ENCODE data around the gene HOXA7.

Gene HOXA7

DNA sequence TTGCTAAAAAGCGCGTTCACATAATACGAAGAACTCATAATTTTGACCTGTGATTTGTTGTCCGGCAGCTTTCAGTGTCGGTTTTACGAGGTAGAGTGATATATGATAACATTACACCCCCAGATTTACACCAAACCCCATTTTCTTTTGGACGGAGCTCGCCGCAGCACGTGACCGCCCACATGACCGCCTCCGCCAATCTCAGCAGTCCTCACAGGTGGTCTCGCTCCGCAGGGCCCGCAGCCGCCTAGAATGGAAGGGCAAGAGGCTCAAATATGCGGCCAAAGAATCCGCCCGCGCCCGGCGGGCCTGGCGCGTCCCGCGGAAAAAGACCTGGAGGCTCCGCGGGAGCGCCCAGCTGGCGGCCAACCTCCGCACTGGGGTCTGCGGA, at the start of gene HOXA7:
TSS of gene HOXA7 (minus strand) at position 168 of the 391 bp plus-strand sequence. CDS start at position 38, 130 bp downstream.
- Histone ChIP-seq H3K27ac (no peak within 1 kb of the TSS), H3K4me2 (no peak within 1 kb of the TSS), H3K9ac (no peak within 1 kb of the TSS), H3K9me3 (replicated peaks in 1 of 11) (peaks cover 20 to 48% (median 38%) of the 10 kb centered on the region in 11 experiments), H3K4me3 (peak within 1 kb of the TSS in 2 of 10 experiments; percentile 5 to 35; a peak in 3 of 20 replicates), H3K4me1 (peaks cover 12 to 25% (median 19%) of the 10 kb centered on the region in 10 experiments; a peak in 19 of 20 replicates), H3K27me3 (peaks cover 94 to 100% (median 100%) of the 10 kb centered on the region in 11 experiments), H4K20me1 (peaks cover 0 to 87% (median 65%) of the 10 kb centered on the region in 11 experiments; a peak in 17 of 22 replicates), H3K36me3 (no peaks in the 10 kb centered on the region)
- no peak for TF ChIP-seq Cebpa-rat (IDR thresholded peaks at IDR 0.05)

DNA sequence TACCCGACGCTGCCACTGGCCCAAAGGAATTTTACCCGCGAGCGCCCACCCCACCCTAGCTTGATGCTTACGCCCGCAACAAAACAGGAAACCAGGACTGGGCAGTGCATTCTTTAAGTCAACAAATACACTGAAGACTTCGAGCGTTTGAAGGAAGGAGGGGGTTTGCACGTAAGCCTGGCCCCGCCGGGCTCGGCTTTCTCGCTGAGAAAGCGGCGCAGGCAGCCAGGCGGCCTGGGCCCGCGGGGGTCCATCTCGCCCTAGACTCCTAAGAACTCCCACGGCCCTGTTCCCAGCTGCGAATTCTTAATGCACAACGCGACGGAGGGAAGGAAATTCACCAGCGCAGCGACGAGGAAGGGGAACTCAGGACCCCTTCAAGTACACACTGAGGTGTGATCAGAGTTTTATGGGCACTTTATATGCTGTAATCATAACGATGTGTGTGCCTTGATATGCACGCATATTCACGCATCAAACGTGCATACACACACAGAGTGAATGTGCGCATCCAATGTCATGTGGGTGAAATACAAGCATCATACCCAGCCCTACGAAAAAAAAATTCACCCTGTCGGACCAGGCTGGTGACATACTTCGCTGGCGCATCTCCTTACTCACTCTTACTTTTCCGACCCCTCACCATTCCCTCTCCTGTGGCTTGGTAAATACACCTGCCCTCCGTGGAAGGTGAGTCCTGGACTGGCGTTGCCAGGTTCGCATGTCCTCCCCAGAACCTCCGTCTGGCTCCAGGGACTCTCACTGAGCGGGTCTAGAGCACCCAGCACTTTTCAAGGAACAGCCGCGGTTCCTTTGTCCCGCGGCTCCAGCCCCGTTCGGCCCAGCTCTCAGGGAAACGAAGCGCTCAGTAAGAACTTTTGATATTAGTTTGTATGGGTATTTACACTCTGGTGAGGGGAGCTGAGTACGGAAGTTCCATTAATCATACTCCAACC, 49.1 kb upstream of the HOXA7 start:
- no peak for TF ChIP-seq Cebpa-rat (IDR thresholded peaks at IDR 0.05)
- H3K4me3 ChIP-seq = no peak overlapping the region
- no peak overlapping the region for H3K27ac ChIP-seq

DNA sequence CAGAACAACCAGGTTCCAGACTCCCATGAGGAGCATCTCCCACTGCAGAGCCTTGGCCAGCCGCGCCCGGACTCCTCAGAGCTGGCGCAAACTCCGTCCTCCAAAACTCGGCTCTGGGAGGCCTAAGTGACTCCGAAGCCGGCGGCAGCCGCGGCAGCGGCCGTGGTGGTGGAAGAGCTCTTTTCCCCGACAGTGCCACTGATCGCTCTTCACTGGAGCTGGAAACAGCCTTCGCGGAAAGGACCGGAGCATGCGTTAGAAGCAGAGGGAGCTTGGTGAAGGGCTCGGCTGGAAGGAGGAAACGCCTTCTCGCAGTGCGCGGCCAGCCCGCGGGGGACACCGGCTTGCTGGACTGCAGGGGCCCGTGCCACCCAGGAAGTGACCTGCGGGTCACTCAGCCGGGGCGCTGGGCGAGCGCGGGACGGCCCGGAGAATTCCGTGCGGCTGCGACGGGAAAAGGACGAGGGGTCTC, 48.4 kb upstream of the HOXA7 start:
- H4K20me1 ChIP-seq = peaks cover 0 to 68% (median 51%) of the 10 kb centered on the region in 11 experiments; a peak in 18 of 22 replicates
- H3K27ac ChIP-seq = no peak overlapping the region
- H3K9me3 ChIP-seq (replicated peaks in 1 of 11) = peaks cover 0 to 14% (median 9%) of the 10 kb centered on the region in 11 experiments; a peak in 11 of 22 replicates
- TF ChIP-seq Cebpa-rat (IDR thresholded peaks at IDR 0.05) = no peak
- no peaks in the 10 kb centered on the region for H3K36me3 ChIP-seq
- H3K4me2 ChIP-seq = no peak overlapping the region
- no peak overlapping the region for H3K9ac ChIP-seq
- peaks cover 14 to 34% (median 18%) of the 10 kb centered on the region in 10 experiments; a peak in 19 of 20 replicates for H3K4me1 ChIP-seq
- peaks cover 99 to 100% (median 100%) of the 10 kb centered on the region in 11 experiments for H3K27me3 ChIP-seq
- H3K4me3 ChIP-seq = no peak overlapping the region

More for the DNA sequence above, 49.1 kb upstream of the HOXA7 start:
- Histone ChIP-seq H3K4me2 (no peak overlapping the region), H4K20me1 (peaks cover 0 to 61% (median 44%) of the 10 kb centered on the region in 11 experiments; a peak in 18 of 22 replicates), H3K9me3 (replicated peaks in 1 of 11) (peaks cover 0 to 14% (median 9%) of the 10 kb centered on the region in 11 experiments; a peak in 11 of 22 replicates), H3K9ac (no peak overlapping the region), H3K36me3 (no peaks in the 10 kb centered on the region), H3K27me3 (peaks cover 96 to 100% (median 100%) of the 10 kb centered on the region in 11 experiments), H3K4me1 (peaks cover 8 to 33% (median 12%) of the 10 kb centered on the region in 10 experiments; a peak in 18 of 20 replicates)

DNA sequence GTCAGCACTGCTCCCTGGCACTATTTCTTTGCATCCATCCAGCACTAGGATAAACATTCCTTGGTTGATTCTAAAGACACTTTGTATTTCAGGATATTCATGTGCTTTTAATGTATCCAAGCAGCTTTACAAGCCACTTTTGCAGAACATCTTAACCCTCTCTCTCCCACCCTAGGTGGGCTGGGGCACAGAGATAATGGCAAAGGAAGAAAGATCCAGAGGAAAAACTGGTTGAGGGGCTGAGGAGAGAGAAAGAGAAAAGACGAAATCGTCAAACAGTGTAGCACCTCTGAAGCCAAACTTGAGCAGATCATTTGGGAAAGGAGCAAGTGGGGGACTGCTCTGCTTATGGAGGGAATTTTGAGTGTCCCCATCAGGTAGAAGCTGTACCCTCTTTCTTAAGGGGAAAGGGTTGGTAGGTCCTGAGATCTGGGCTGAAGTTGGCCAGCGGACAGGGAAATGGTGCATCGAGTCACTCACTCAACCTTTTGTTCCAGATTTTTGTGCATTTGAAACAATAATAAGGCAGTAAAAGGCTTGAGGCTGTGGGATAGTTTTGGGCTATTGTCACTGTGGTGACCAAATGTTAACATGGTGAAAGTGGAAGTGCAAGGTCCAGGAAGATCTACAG, 47.6 kb upstream of the HOXA7 start:
- peaks cover 0 to 76% (median 59%) of the 10 kb centered on the region in 11 experiments; a peak in 18 of 22 replicates for H4K20me1 ChIP-seq
- peaks cover 100% of the 10 kb centered on the region in 11 experiments for H3K27me3 ChIP-seq
- H3K4me3 ChIP-seq = no peak overlapping the region
- H3K36me3 ChIP-seq = no peaks in the 10 kb centered on the region
- peaks cover 20 to 39% (median 25%) of the 10 kb centered on the region in 10 experiments; a peak in 19 of 20 replicates for H3K4me1 ChIP-seq
- no peak overlapping the region for H3K9ac ChIP-seq
- no peak for TF ChIP-seq Cebpa-rat (IDR thresholded peaks at IDR 0.05)
- peaks cover 0 to 14% (median 9%) of the 10 kb centered on the region in 11 experiments; a peak in 11 of 22 replicates for H3K9me3 ChIP-seq (replicated peaks in 1 of 11)
- no peak overlapping the region for H3K27ac ChIP-seq
- H3K4me2 ChIP-seq = no peak overlapping the region

DNA sequence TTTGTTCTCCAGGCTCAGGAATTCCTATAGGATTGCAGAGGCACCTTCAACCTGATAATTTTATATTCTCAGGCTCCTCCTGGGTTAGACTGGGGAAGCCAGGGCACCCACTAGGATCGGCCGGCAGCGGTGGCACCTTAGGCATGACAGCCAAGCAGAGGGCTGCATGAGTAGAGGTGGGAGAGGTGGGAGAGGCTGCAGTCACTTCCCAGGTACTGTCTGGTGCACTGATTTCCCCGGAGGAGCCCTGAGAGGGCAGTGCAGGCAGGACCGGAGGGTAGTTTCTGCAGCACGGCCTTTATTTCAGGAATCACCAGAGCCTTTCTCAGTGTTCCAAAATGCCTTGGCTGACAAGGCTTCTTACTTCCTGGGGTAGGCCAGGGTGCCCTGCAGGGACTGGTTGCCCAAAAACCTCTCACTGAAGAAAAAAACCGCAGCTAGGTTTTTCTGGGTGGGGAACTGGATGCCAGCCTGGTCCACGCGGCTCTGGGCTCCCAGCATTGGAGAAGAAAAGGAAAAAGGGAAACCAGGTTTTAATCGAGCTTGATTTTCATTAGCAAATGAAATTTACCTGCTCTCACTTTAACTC, 47.0 kb upstream of the HOXA7 start:
- no peaks in the 10 kb centered on the region for H3K36me3 ChIP-seq
- H3K4me1 ChIP-seq = peaks cover 22 to 45% (median 28%) of the 10 kb centered on the region in 10 experiments; a peak in 19 of 20 replicates
- H3K27me3 ChIP-seq = peaks cover 100% of the 10 kb centered on the region in 11 experiments
- peaks cover 0 to 14% (median 9%) of the 10 kb centered on the region in 11 experiments; a peak in 11 of 22 replicates for H3K9me3 ChIP-seq (replicated peaks in 1 of 11)
- H3K4me3 ChIP-seq = no peak overlapping the region
- no peak overlapping the region for H3K9ac ChIP-seq
- H3K27ac ChIP-seq = no peak overlapping the region
- H3K4me2 ChIP-seq = no peak overlapping the region
- TF ChIP-seq Cebpa-rat (IDR thresholded peaks at IDR 0.05) = no peak
- peaks cover 0 to 82% (median 64%) of the 10 kb centered on the region in 11 experiments; a peak in 18 of 22 replicates for H4K20me1 ChIP-seq

DNA sequence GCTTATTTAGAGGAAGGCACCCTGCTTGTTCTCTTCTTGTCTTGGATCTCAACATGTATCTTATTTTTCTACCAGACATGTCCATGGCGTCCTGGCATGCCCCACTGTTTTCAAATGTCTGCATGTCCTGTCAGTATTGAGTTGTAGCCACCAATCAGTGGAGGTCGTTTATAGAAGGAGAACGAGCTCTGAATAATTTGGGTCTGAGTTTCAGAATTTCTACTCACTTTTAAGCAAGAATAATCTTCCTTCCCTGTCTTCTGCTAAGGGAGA, 46.3 kb upstream of the HOXA7 start:
- Histone ChIP-seq H3K9ac (no peak overlapping the region), H3K27me3 (peaks cover 100% of the 10 kb centered on the region in 11 experiments), H3K36me3 (no peaks in the 10 kb centered on the region), H3K4me3 (no peak overlapping the region), H4K20me1 (peaks cover 0 to 84% (median 71%) of the 10 kb centered on the region in 11 experiments; a peak in 19 of 22 replicates), H3K9me3 (replicated peaks in 1 of 11) (peaks cover 0 to 14% (median 9%) of the 10 kb centered on the region in 11 experiments; a peak in 11 of 22 replicates), H3K4me1 (peaks cover 22 to 44% (median 29%) of the 10 kb centered on the region in 10 experiments; a peak in 19 of 20 replicates), H3K27ac (no peak overlapping the region), H3K4me2 (no peak overlapping the region)
- TF ChIP-seq Cebpa-rat (IDR thresholded peaks at IDR 0.05) = no peak

DNA sequence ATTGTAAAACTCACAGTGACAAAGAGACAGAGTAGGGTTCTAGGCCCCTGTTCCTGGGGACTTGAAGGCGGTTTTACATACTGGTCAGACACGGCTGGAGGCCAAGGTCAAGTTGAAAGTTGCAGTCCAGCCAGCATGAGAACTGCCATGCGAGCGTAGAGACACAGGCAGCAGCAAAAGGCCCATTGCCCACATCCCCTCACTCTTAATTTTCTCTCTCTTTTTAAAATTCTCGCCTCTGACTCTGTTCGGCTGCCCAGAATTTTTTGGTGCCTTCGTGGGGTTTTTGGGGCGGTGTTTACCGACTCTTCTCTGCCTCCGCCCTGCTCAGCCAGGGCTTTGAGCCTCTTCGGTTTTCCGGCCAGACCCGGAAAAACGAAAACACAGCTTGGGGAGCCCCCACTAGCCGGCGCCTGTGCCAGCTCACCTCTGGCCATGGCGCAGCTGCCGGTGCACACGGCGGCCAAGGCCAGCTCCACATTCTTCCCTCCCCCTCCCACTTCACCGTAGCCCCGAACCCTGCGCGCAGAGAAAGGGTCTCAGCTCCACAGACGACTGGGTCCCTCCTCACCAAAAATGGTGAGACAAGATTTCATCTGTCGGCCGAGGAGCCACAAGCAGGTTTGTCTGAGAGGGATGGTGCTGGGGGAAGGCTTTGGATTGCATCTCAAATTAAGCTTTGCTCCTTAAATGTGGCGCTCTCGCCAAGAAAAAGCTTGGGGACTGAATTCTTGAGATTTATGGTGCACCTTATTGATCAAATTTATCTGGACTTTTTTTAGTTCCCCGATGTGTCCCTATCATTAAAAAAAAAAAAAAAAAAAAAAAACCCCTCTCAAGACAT, 45.8 kb upstream of the HOXA7 start:
- peaks cover 100% of the 10 kb centered on the region in 11 experiments for H3K27me3 ChIP-seq
- H3K4me2 ChIP-seq = peak overlapping the region in 3 of 11 experiments; percentile 93 to 98 (median 95); a peak in 5 of 22 replicates
- TF ChIP-seq Cebpa-rat (IDR thresholded peaks at IDR 0.05) = no peak
- H3K36me3 ChIP-seq = no peaks in the 10 kb centered on the region
- H3K27ac ChIP-seq = no peak overlapping the region
- peaks cover 0 to 87% (median 75%) of the 10 kb centered on the region in 11 experiments; a peak in 19 of 22 replicates for H4K20me1 ChIP-seq
- H3K9me3 ChIP-seq (replicated peaks in 1 of 11) = peaks cover 0 to 14% (median 9%) of the 10 kb centered on the region in 11 experiments; a peak in 11 of 22 replicates
- peak overlapping the region in 2 of 10 experiments; percentile 65 to 71; a peak in 3 of 20 replicates for H3K4me3 ChIP-seq
- H3K9ac ChIP-seq = no peak overlapping the region
- peaks cover 22 to 41% (median 29%) of the 10 kb centered on the region in 10 experiments; a peak in 19 of 20 replicates for H3K4me1 ChIP-seq
